ENCODE results near the gene BMERB1.

The BMERB1 gene

GRCh38 chr16:15621456-15621855 lies 187.1 kb downstream of the BMERB1 start:
- no peaks in the 10 kb centered on the region for H3K27me3 ChIP-seq (ENCODE audit: control insufficient read depth, insufficient read depth, low read length, poor library complexity, severe bottlenecking)
- H3K4me1 ChIP-seq (ENCODE audit: control insufficient read depth, insufficient read depth, low read length) = no peaks in the 10 kb centered on the region
- no peaks in the 10 kb centered on the region for H3K9me3 ChIP-seq (ENCODE audit: control insufficient read depth, low read length)
- 96 to 98% methylated on average over 4 of the region's 4 CpGs for WGBS, 2 experiments
- H3K27ac ChIP-seq (ENCODE audit: insufficient read depth, low read depth, low read length, poor library complexity, severe bottlenecking) = no peak overlapping the region
- peaks cover 37% of the 10 kb centered on the region for H3K36me3 ChIP-seq (ENCODE audit: control insufficient read depth, insufficient read depth, low read length)
- no peak overlapping the region for H3K4me3 ChIP-seq (ENCODE audit: insufficient read depth, low read depth, low read length)

- H3K4me3 ChIP-seq (ENCODE audit: insufficient read depth, low read depth, low read length) = no peak overlapping the region
- H3K36me3 ChIP-seq (ENCODE audit: control insufficient read depth, insufficient read depth, low read length) = peaks cover 35% of the 10 kb centered on the region
- WGBS, 2 experiments = 96% methylated on average over 8 of the region's 8 CpGs
- no peaks in the 10 kb centered on the region for H3K9me3 ChIP-seq (ENCODE audit: control insufficient read depth, low read length)
- H3K27ac ChIP-seq (ENCODE audit: insufficient read depth, low read depth, low read length, poor library complexity, severe bottlenecking) = no peak overlapping the region
- no peaks in the 10 kb centered on the region for H3K27me3 ChIP-seq (ENCODE audit: control insufficient read depth, insufficient read depth, low read length, poor library complexity, severe bottlenecking)
- no peaks in the 10 kb centered on the region for H3K4me1 ChIP-seq (ENCODE audit: control insufficient read depth, insufficient read depth, low read length)
Observed at GRCh38 chr16:15621889-15622288, 187.5 kb downstream of the BMERB1 start.

DNA sequence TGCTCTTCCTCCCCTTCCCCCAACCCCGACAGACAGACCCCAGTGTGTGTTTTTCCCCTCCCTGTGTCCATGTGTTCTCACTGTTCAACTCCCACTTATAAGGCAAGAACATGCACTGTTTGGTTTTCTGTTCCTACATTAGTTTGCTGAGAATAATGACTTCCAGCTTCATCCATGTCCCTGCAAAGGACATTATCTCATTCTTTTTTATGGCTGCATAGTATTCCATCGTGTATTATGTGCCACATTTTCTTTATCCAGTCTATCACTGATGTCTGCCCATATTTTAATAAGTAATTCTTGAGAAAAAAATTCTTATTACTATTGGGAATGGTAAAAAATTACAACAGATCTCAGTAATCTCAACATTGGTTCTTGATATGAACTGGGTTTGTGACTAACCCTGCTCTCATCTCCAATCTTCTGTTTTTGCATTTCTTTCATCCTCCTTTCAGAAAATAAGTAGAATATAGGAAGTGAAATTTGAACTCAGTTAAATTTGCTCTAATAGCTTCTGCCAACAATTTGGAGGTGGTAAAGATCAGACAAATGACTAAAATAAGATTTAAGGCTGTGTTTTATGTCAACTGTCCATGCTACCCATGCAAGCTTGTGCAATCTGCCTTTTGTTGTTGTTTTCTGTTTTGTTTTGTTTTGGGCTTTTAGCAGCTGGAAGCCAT lies 197.5 kb downstream of the BMERB1 start:
- Histone ChIP-seq H3K4me3 (ENCODE audit: insufficient read depth, low read depth, low read length) (no peak overlapping the region), H3K36me3 (ENCODE audit: control insufficient read depth, insufficient read depth, low read length) (peaks cover 42% of the 10 kb centered on the region), H3K9me3 (ENCODE audit: control insufficient read depth, low read length) (no peaks in the 10 kb centered on the region), H3K4me1 (ENCODE audit: control insufficient read depth, insufficient read depth, low read length) (no peaks in the 10 kb centered on the region), H3K27ac (ENCODE audit: insufficient read depth, low read depth, low read length, poor library complexity, severe bottlenecking) (no peak overlapping the region), H3K27me3 (ENCODE audit: control insufficient read depth, insufficient read depth, low read length, poor library complexity, severe bottlenecking) (no peaks in the 10 kb centered on the region)
- WGBS, 2 experiments = 89 to 98% methylated on average over 2 of the region's 2 CpGs

- H3K27ac ChIP-seq (ENCODE audit: insufficient read depth, low read depth, low read length, poor library complexity, severe bottlenecking) = no peak overlapping the region
- no peaks in the 10 kb centered on the region for H3K9me3 ChIP-seq (ENCODE audit: control insufficient read depth, low read length)
- WGBS, 2 experiments = 95 to 96% methylated on average over 9 of the region's 9 CpGs
- H3K36me3 ChIP-seq (ENCODE audit: control insufficient read depth, insufficient read depth, low read length) = peaks cover 53% of the 10 kb centered on the region
- H3K27me3 ChIP-seq (ENCODE audit: control insufficient read depth, insufficient read depth, low read length, poor library complexity, severe bottlenecking) = no peaks in the 10 kb centered on the region
- H3K4me3 ChIP-seq (ENCODE audit: insufficient read depth, low read depth, low read length) = no peak overlapping the region
- no peaks in the 10 kb centered on the region for H3K4me1 ChIP-seq (ENCODE audit: control insufficient read depth, insufficient read depth, low read length)
Observed at GRCh38 chr16:15635926-15636325, 201.5 kb downstream of the BMERB1 start.

DNA sequence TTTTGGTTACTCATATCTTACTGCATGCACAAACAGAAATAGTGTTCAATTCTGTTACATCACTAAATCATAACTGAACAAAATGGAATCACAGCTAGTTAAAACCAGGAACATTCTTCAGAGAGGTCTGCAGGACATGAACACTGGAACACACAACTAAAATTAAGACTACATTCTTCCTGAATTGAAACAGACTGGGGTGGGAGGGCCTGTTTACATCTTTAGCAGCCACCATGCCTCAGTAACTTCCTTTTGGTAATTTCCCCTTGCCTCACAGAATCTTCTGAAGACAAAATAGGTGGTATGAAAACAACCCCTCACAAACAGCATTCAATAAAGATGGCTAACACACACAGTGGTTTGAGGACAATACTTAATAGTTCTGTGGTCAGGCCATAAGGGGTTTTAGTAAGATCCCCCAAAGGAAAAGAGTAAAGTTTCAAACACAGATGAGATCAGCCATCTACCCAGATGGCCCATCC lies 202.0 kb downstream of the BMERB1 start:
- Histone ChIP-seq H3K27ac (ENCODE audit: insufficient read depth, low read depth, low read length, poor library complexity, severe bottlenecking) (no peak overlapping the region), H3K36me3 (ENCODE audit: control insufficient read depth, insufficient read depth, low read length) (peaks cover 49% of the 10 kb centered on the region), H3K9me3 (ENCODE audit: control insufficient read depth, low read length) (no peaks in the 10 kb centered on the region), H3K4me1 (ENCODE audit: control insufficient read depth, insufficient read depth, low read length) (no peaks in the 10 kb centered on the region), H3K4me3 (ENCODE audit: insufficient read depth, low read depth, low read length) (no peak overlapping the region), H3K27me3 (ENCODE audit: control insufficient read depth, insufficient read depth, low read length, poor library complexity, severe bottlenecking) (no peaks in the 10 kb centered on the region)
